Measurements from ENCODE around the gene GPR162.
"Not testable (repeated sequence)": the region's sequence is repeated elsewhere in the genome, so short reads cannot be mapped to it uniquely, and the experiment has no call there.

GPR162 gene

DNA sequence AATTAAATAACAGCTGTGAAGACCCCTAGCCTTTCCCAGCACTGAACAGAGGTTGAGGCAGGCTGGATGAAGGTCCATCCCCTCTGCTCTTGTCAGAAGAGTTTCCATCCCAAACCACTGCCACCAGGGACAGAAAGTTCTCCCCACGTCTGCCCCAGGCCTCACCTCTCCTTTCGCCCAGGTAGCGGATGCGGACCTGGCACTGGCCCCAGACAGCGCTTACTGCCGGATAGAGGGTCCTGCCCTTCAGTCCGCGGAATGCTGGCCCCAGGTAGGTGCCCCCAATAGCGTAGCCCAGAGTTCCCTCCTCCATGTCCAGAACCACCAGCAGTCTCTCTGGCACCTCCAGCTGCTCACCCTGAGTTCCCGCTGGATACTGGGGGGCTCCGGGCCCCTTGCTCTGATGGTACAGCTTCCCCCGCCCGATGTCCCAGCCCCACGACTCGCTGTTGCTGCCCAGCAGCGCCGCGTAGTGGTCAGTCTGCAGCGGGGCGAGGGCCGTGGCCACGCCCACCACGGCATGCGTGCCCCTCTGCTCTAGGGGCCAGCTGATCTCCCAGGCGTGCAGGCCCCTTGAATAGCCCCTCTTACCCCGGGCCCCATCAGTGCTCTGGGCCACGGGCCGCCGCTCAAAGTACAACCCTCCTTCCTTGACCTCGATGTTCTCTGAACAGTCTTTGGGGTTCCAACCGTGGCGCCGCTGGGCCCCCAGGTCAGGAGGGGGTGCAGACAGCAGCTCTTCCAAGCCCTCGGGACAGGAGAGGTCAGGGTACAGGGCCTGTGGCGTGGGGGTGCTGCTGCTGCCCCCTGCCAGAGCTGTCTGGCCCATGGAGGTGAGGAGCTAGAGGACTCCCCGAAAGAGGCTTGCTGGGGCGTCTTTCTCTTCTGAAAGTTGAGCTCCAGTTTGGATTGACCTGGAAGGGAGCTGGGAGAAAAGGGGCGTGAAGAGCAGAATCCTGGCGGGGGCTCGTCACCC lies 50.7 kb downstream of the GPR162 start:
- Histone ChIP-seq H3K27me3 (no peaks in the 10 kb centered on the region), H4K20me1 (peaks cover 43 to 56% (median 48%) of the 10 kb centered on the region in 11 experiments), H3K27ac (peak overlapping the region; percentile 57 to 94 (median 86)), H3K4me1 (peaks cover 47 to 62% (median 55%) of the 10 kb centered on the region in 10 experiments), H3K36me3 (peaks cover 29 to 65% (median 43%) of the 10 kb centered on the region in 11 experiments), H3K9ac (peak overlapping the region; percentile 82 to 99 (median 90)), H3K4me2 (peak overlapping the region; percentile 94 to 100 (median 99)), H3K9me3 (replicated peaks in 1 of 11) (no peaks in the 10 kb centered on the region), H3K4me3 (peak overlapping the region; percentile 66 to 92 (median 76))
- no peak for TF ChIP-seq Cebpa-rat (IDR thresholded peaks at IDR 0.05)

DNA sequence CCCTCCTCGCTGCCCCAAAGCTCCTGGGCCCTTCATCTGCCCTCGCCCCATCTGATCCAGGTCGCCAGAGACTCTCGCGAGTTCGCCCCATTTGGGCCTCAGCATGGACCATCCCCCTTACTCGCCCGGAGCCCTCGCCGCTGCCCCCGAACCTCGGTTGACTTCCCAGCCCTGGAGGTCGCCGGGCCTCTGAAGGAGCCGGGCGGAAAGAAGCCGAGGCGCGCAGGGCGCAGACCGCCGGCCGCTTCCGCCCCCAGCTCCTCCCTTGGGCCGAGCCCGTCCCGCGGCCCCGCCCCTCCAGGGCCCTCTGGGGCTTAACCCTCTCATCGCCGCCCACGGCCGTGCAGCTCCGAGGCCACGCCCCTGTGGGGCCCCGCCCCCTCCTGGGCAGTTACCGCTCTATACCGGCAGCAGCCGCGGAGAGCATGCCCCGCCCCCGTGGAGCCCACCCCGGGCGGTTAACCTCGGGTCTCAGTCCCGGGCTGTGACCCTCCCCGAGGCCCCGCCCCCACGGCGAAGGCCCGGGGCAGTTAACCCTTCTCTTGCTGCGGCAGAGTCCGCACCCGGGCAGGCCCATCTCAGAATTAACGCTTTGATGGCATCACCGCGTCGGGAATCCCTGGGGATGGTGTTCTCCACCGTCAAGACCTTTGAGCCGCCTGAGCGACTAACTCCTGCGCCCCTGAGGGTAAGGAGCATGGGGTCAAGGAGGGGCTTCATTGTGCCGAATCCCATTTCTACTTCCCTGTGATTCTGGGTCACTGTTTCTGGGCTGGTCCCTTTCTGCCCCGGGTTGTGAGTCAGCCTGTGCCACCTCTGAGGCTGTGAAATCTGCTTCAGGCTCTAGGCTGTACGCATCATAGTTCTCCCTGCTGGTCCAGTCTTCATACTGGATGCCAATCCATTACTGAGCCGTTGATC lies 51.7 kb downstream of the GPR162 start, which contains the start of gene SPSB2:
TSS of gene SPSB2 (minus strand) at position 210 of the 921 bp plus-strand sequence. CDS start 402 bp downstream, outside the sequence.
- Histone ChIP-seq H3K27ac (peak within 1 kb of the TSS; percentile 57 to 94 (median 86)), H3K4me3 (peak within 1 kb of the TSS; percentile 66 to 92 (median 76)), H3K27me3 (no peaks in the 10 kb centered on the region), H3K4me1 (peaks cover 47 to 60% (median 54%) of the 10 kb centered on the region in 10 experiments), H3K9ac (peak within 1 kb of the TSS; percentile 82 to 99 (median 90)), H3K36me3 (peaks cover 29 to 73% (median 47%) of the 10 kb centered on the region in 11 experiments), H3K4me2 (peak within 1 kb of the TSS; percentile 94 to 100 (median 99)), H4K20me1 (peaks cover 38 to 46% (median 40%) of the 10 kb centered on the region in 11 experiments), H3K9me3 (replicated peaks in 1 of 11) (no peaks in the 10 kb centered on the region)
- TF ChIP-seq Cebpa-rat (IDR thresholded peaks at IDR 0.05): no peak

DNA sequence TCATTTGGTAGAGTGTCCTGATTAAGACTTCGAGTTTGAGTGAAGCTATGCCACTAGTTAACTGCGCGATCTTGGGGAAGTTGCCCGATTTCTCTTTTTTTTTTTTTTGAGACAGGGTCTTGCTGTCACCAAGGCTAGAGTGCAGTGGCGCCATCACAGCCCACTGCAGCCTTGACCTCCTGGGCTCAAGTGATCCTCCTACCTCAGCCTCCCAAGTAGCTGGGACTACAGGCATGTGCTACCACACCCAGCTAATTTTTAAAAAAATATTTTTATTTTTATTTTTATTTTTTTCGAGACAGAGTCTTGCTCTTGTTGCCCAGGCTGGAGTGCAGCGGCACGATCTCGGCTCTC lies 52.4 kb downstream of the GPR162 start:
- H3K27ac ChIP-seq: peak overlapping the region in 10 of 11 experiments; percentile 64 to 94 (median 87); a peak in 21 of 22 replicates
- H3K4me2 ChIP-seq: peak overlapping the region; percentile 76 to 100 (median 99)
- H3K4me3 ChIP-seq: peak overlapping the region; percentile 66 to 92 (median 76)
- not testable (repeated sequence) for H3K27me3 ChIP-seq; H3K9me3 ChIP-seq (replicated peaks in 1 of 11)
- peaks cover 41 to 53% (median 48%) of the 10 kb centered on the region in 10 experiments for H3K4me1 ChIP-seq
- peaks cover 32 to 40% (median 33%) of the 10 kb centered on the region in 11 experiments for H4K20me1 ChIP-seq
- H3K9ac ChIP-seq: peak overlapping the region; percentile 82 to 99 (median 90); a peak in 21 of 22 replicates
- peaks cover 29 to 71% (median 45%) of the 10 kb centered on the region in 11 experiments for H3K36me3 ChIP-seq
